ENCODE data around the gene FIGN.

The FIGN gene

GRCh38 chr2:163757814-163758213 is 22.0 kb upstream of the FIGN start:
- Histone ChIP-seq H2AFZ (ENCODE audit: low read depth) (no peak overlapping the region), H4K20me1 (ENCODE audit: insufficient read depth) (no peaks in the 10 kb centered on the region), H3K27ac (no peak overlapping the region), H3K79me2 (ENCODE audit: insufficient read depth, low read depth) (no peaks in the 10 kb centered on the region), H3K4me2 (no peak overlapping the region), H3K4me3 (IDR thresholded peaks at IDR 0.05; ENCODE audit: insufficient read depth, low read depth, low read length) (no peak overlapping the region), H3K4me1 (ENCODE audit: low read depth, poor library complexity, severe bottlenecking) (no peaks in the 10 kb centered on the region), H3K9ac (no peak overlapping the region), H3K36me3 (ENCODE audit: insufficient read depth) (no peaks in the 10 kb centered on the region), H3K27me3 (ENCODE audit: insufficient read depth, low read depth) (no peaks in the 10 kb centered on the region)
- TF ChIP-seq CTCF (conservative IDR thresholded peaks at IDR 0.05; ENCODE audit: low read depth, low read length) = no peak

GRCh38 chr2:163756588-163756987 is 20.8 kb upstream of the FIGN start:
- no peaks in the 10 kb centered on the region for H3K36me3 ChIP-seq (ENCODE audit: insufficient read depth)
- H3K27ac ChIP-seq = no peak overlapping the region
- H3K9ac ChIP-seq = no peak overlapping the region
- H4K20me1 ChIP-seq (ENCODE audit: insufficient read depth) = no peaks in the 10 kb centered on the region
- no peak overlapping the region for H2AFZ ChIP-seq (ENCODE audit: low read depth)
- no peaks in the 10 kb centered on the region for H3K27me3 ChIP-seq (ENCODE audit: insufficient read depth, low read depth)
- no peak overlapping the region for H3K4me2 ChIP-seq
- H3K79me2 ChIP-seq (ENCODE audit: insufficient read depth, low read depth) = no peaks in the 10 kb centered on the region
- TF ChIP-seq CTCF (conservative IDR thresholded peaks at IDR 0.05; ENCODE audit: low read depth, low read length) = no peak
- H3K4me3 ChIP-seq (IDR thresholded peaks at IDR 0.05; ENCODE audit: insufficient read depth, low read depth, low read length) = no peak overlapping the region
- no peaks in the 10 kb centered on the region for H3K4me1 ChIP-seq (ENCODE audit: low read depth, poor library complexity, severe bottlenecking)

DNA sequence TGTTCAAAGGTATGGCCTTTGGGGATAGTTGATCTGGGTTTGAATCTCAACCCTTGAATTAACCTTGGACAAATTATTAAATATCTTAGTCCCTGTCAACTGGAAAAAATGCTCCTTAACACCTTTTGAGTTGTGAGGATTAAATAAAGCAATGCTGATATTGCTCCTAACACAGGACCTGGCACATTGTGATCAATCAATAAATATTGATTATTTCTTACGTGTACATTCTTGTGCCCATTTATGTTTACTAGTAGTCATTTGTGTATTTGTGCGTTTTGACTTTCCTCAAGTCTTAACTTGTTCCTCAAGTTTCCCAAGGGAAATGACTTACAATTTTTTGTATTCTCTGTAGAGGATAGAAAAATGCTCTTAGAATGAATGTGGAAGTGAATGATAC is 19.6 kb upstream of the FIGN start:
- Histone ChIP-seq H3K36me3 (ENCODE audit: insufficient read depth) (no peaks in the 10 kb centered on the region), H3K4me3 (IDR thresholded peaks at IDR 0.05; ENCODE audit: insufficient read depth, low read depth, low read length) (no peak overlapping the region), H3K27me3 (ENCODE audit: insufficient read depth, low read depth) (no peaks in the 10 kb centered on the region), H4K20me1 (ENCODE audit: insufficient read depth) (no peaks in the 10 kb centered on the region), H2AFZ (ENCODE audit: low read depth) (no peak overlapping the region), H3K9ac (no peak overlapping the region), H3K27ac (no peak overlapping the region), H3K4me2 (no peak overlapping the region), H3K79me2 (ENCODE audit: insufficient read depth, low read depth) (no peaks in the 10 kb centered on the region), H3K4me1 (ENCODE audit: low read depth, poor library complexity, severe bottlenecking) (no peaks in the 10 kb centered on the region)
- no peak for TF ChIP-seq CTCF (conservative IDR thresholded peaks at IDR 0.05; ENCODE audit: low read depth, low read length)

DNA sequence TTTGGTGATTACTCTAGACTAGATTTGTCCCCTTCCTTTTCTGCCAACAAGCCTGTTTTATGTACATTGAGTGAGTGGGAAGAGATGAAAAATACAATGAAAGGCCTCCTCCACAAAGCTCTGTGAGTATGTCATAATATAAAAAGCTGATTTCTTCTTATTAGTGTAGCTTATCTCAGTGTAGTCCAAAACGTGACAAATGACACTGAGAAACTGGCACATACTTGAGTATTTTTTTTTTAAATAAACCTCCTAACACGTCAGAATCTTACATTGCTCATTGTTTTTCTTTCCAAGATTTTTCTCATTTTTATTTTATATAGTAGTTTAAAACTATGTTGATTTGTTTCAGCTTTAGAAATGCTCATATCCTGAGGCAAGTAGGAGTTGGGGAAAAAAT is 17.9 kb upstream of the FIGN start:
- H2AFZ ChIP-seq (ENCODE audit: low read depth) = no peak overlapping the region
- H3K4me2 ChIP-seq = no peak overlapping the region
- no peak overlapping the region for H3K9ac ChIP-seq
- H3K79me2 ChIP-seq (ENCODE audit: insufficient read depth, low read depth) = no peaks in the 10 kb centered on the region
- H4K20me1 ChIP-seq (ENCODE audit: insufficient read depth) = no peaks in the 10 kb centered on the region
- H3K27me3 ChIP-seq (ENCODE audit: insufficient read depth, low read depth) = no peaks in the 10 kb centered on the region
- no peaks in the 10 kb centered on the region for H3K36me3 ChIP-seq (ENCODE audit: insufficient read depth)
- H3K4me3 ChIP-seq (IDR thresholded peaks at IDR 0.05; ENCODE audit: insufficient read depth, low read depth, low read length) = no peak overlapping the region
- H3K27ac ChIP-seq = no peak overlapping the region
- no peaks in the 10 kb centered on the region for H3K4me1 ChIP-seq (ENCODE audit: low read depth, poor library complexity, severe bottlenecking)
- TF ChIP-seq CTCF (conservative IDR thresholded peaks at IDR 0.05; ENCODE audit: low read depth, low read length) = no peak

DNA sequence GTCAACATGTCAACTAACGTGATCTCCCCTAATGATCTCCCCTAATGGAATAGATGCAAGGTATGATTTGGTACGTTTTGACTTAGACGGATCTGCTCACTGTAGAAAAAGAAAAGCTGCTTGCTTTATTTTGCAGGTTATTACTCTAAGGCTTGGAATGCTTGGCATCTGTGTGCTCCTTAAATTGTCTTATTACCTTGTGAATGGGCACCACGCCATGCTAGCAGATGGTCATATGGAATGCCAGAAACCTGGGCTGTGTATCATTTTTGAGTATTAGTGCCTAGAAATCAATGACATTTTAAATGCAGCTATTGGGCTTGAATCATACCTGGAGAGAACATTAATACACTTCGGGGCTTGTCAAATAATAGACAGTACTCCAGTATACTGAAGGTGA is 16.5 kb upstream of the FIGN start:
- Histone ChIP-seq H2AFZ (ENCODE audit: low read depth) (no peak overlapping the region), H3K27me3 (ENCODE audit: insufficient read depth, low read depth) (no peaks in the 10 kb centered on the region), H3K4me3 (IDR thresholded peaks at IDR 0.05; ENCODE audit: insufficient read depth, low read depth, low read length) (no peak overlapping the region), H3K79me2 (ENCODE audit: insufficient read depth, low read depth) (no peaks in the 10 kb centered on the region), H4K20me1 (ENCODE audit: insufficient read depth) (no peaks in the 10 kb centered on the region), H3K27ac (no peak overlapping the region), H3K9ac (no peak overlapping the region), H3K4me2 (no peak overlapping the region), H3K4me1 (ENCODE audit: low read depth, poor library complexity, severe bottlenecking) (no peaks in the 10 kb centered on the region), H3K36me3 (ENCODE audit: insufficient read depth) (no peaks in the 10 kb centered on the region)
- TF ChIP-seq CTCF (conservative IDR thresholded peaks at IDR 0.05; ENCODE audit: low read depth, low read length) = no peak
